Body of pancreas (tissue), 4 donors: Measurements from ENCODE around the gene GALR1. TPM values are rescaled to one million over a fixed set of nuclear protein-coding genes. Genes with fewer than 3 reads are reported as not detected.

Experiments
- ATAC-seq: fragments of 150-250 bp; one replicate; pipeline ENCODE4 v1.9.1; 2016
- DNase-seq, 4 donors: peaks; one replicate each; pipeline ENCODE4 v3.0.0-alpha.2; 2019
- H3K27ac ChIP-seq, 4 donors: fragments of 200-600 bp; sonication (generic); 1 replicate in 3 of 4; 2 replicates in 1 of 4; pipeline versions ENCODE4 v1.5.1 to v1.6.1; 2016 to 2019; ENCODE audit warnings: mild to moderate bottlenecking in 1 of 4, mixed read lengths in 1 of 4, moderate library complexity in 1 of 4
- H3K27me3 ChIP-seq, 2 donors: fragments of 200-600 bp; sonication (generic); one replicate each; pipeline ENCODE4 v1.6.0; 2016; ENCODE audit warnings: mild to moderate bottlenecking in 1 of 2
- H3K36me3 ChIP-seq, 2 donors: fragments of 200-600 bp; sonication (generic); replicated peaks in 1 of 2; 2 replicates each; pipeline ENCODE4 v1.5.1; 2016; ENCODE audit warnings: low read depth in 2 of 2; ENCODE audit not compliant: insufficient read depth in 1 of 2
- H3K4me1 ChIP-seq: fragments of 200-600 bp; sonication (generic); one replicate; pipeline ENCODE4 v1.6.0; 2016
- H3K4me3 ChIP-seq, 2 donors: fragments of 200-600 bp; sonication (generic); 1 replicate in 1 of 2; 2 replicates in 1 of 2; pipeline ENCODE4 v1.5.1; 2016 to 2019
- H3K9me3 ChIP-seq, 3 donors: fragments of 200-600 bp; sonication (generic); 1 replicate in 2 of 3; 2 replicates in 1 of 3; pipeline ENCODE4 v1.5.1; 2016
- CTCF ChIP-seq, 7 experiments: fragments of 450-650 bp in 4 of 7; fragments of 200-600 bp in 3 of 7; sonication (generic) in 3 of 7; IDR thresholded peaks; one replicate each; pipeline ENCODE4 v1.5.1; 2016 to 2019; ENCODE audit warnings: antibody characterized with exemption in 7 of 7
- POLR2A ChIP-seq, 3 donors: fragments of 450-650 bp; IDR thresholded peaks; one replicate each; pipeline ENCODE4 v1.6.1; 2016; ENCODE audit warnings: antibody characterized with exemption in 3 of 3, mild to moderate bottlenecking in 2 of 3
- WGBS, 2 donors: methylation state at CpG; one replicate each; pipeline ENCODE4 v1.1.5; 2017; 5-methylcytosine and 5-hydroxymethylcytosine counted together
- intact Hi-C: fragments of 100-400 bp; cut with DNase I; formaldehyde crosslinking; loops from one replicate; pipeline ENCODE4 v1.15.1; 2023
- total RNA-seq, 2 donors: library from RNA; depleted of rRNA; stranded (reverse); fragments of >200 nt; gene quantifications; one replicate each; pipeline ENCODE4 v1.1.0, GENCODE V29; 2016

The GALR1 gene
- total RNA-seq, 2 donors from 2014 or later: under 0.01 TPM; not detected in 1

GRCh38 chr18:77314952-77315351, 65.3 kb downstream of the GALR1 start:
- H3K4me3 ChIP-seq: no peak overlapping the region
- no peaks in the 10 kb centered on the region for H3K27me3 ChIP-seq
- ATAC-seq (no peak), DNase-seq (no peak)
- TF ChIP-seq CTCF (IDR thresholded peaks at IDR 0.05) (no peak), POLR2A (IDR thresholded peaks at IDR 0.05) (no peak)
- 89 to 91% methylated on average over 10 of the region's 10 CpGs for WGBS, 2 donors
- H3K36me3 ChIP-seq: no peaks in the 10 kb centered on the region
- no peaks in the 10 kb centered on the region for H3K9me3 ChIP-seq
- no peaks in the 10 kb centered on the region for H3K4me1 ChIP-seq
- no peak overlapping the region for H3K27ac ChIP-seq
- intact Hi-C loops: no loop called here

- Histone ChIP-seq H3K36me3 (no peaks in the 10 kb centered on the region), H3K4me3 (no peak overlapping the region), H3K9me3 (no peaks in the 10 kb centered on the region), H3K27ac (no peak overlapping the region), H3K27me3 (no peaks in the 10 kb centered on the region), H3K4me1 (peaks cover 2% of the 10 kb centered on the region)
- intact Hi-C loops: no loop called here
- TF ChIP-seq POLR2A (IDR thresholded peaks at IDR 0.05): no peak
- TF ChIP-seq CTCF (IDR thresholded peaks at IDR 0.05): no peak
- no peak for ATAC-seq
- no peak for DNase-seq
- 65 to 75% methylated on average over 3 of the region's 3 CpGs for WGBS, 2 donors
These were observed 66.4 kb downstream of the GALR1 start for GRCh38 chr18:77316008-77316407.

- 82 to 87% methylated on average over 4 of the region's 4 CpGs for WGBS, 2 donors
- Histone ChIP-seq H3K9me3 (no peaks in the 10 kb centered on the region), H3K4me3 (no peak overlapping the region), H3K27me3 (no peaks in the 10 kb centered on the region), H3K27ac (no peak overlapping the region), H3K4me1 (peaks cover 4% of the 10 kb centered on the region), H3K36me3 (no peaks in the 10 kb centered on the region)
- intact Hi-C loops: no loop called here
- no peak for TF ChIP-seq CTCF (IDR thresholded peaks at IDR 0.05)
- no peak for TF ChIP-seq POLR2A (IDR thresholded peaks at IDR 0.05)
- ATAC-seq (no peak), DNase-seq (no peak)
These were observed 67.0 kb downstream of the GALR1 start for GRCh38 chr18:77316641-77317040.

- DNase-seq: no peak
- Histone ChIP-seq H3K9me3 (no peaks in the 10 kb centered on the region), H3K27ac (no peak overlapping the region), H3K4me3 (no peak overlapping the region), H3K4me1 (peaks cover 12% of the 10 kb centered on the region), H3K36me3 (no peaks in the 10 kb centered on the region), H3K27me3 (no peaks in the 10 kb centered on the region)
- no peak for ATAC-seq
- intact Hi-C loops: no loop called here
- 33 to 35% methylated on average over 5 of the region's 5 CpGs for WGBS, 2 donors
- TF ChIP-seq POLR2A (IDR thresholded peaks at IDR 0.05): no peak
- no peak for TF ChIP-seq CTCF (IDR thresholded peaks at IDR 0.05)
These were observed 71.4 kb downstream of the GALR1 start for GRCh38 chr18:77320971-77321559.
